C4-2B (cell line): ENCODE measurements around the gene AGMAT.
"Not testable (repeated sequence)": the region's sequence is repeated elsewhere in the genome, so short reads cannot be mapped to it uniquely, and the experiment has no call there.

Source experiments
- H3K27ac ChIP-seq: fragments of 450-650 bp; 2 replicates; pipeline ENCODE4 v1.5.1; 2017
- ZFX ChIP-seq: fragments of 450-650 bp; IDR thresholded peaks from 2 replicates; pipeline ENCODE4 v1.6.1; 2017
- TF ChIP-seq, protein P1 (sequence below): fragments of 450-650 bp; conservative IDR thresholded peaks from 2 replicates; pipeline ENCODE4 v1.5.1; 2017; ENCODE audit warnings: mild to moderate bottlenecking

Gene AGMAT

DNA sequence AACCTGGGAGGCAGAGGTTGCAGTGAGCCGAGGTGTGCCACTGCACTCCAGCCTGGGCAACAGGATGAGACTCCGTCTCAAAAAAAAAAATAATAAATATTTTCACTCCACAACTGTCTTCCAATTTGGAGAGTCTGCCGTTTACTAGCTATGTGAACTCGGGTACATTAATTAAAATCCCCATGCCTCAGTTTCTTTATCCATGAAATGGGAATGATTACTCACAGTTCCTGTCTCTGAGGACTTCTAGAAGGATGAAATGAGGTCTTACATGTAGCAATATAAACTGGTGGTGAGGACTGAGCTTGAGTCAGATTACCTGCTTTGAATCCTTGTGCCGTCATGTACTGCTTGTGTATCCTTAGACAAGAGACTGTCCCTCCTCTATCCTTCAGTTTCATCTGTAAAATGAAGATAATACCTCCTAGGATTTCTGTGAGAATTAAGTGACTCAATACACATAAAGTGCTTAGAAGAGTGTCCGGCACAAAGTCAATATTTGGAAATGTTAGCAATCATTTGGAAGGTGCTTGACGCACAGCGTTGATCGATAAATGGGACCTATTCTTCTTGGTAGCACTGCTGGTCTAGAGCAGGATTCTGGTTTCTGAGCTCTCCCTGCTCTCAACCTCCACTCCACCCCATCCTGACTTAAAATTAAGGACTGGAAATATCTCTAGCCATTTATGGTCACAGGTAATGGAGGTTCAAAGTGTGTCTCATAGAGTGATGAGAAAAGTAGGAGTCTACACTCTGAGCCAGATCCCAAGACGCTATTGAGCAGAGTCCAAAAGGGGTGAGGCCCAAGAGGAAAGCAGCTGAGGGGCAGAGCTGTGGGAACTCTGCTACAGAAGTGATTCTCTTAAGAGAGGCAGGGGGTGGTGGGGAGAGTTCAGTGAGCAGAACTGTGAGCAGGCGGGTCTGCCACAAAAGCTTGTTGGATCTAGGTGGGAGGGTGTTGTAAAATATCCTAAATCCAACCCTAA lies 20.8 kb upstream of the AGMAT start:
- no peak overlapping the region for H3K27ac ChIP-seq
- TF ChIP-seq ZFX: no peak
- TF ChIP-seq, protein P1, sequence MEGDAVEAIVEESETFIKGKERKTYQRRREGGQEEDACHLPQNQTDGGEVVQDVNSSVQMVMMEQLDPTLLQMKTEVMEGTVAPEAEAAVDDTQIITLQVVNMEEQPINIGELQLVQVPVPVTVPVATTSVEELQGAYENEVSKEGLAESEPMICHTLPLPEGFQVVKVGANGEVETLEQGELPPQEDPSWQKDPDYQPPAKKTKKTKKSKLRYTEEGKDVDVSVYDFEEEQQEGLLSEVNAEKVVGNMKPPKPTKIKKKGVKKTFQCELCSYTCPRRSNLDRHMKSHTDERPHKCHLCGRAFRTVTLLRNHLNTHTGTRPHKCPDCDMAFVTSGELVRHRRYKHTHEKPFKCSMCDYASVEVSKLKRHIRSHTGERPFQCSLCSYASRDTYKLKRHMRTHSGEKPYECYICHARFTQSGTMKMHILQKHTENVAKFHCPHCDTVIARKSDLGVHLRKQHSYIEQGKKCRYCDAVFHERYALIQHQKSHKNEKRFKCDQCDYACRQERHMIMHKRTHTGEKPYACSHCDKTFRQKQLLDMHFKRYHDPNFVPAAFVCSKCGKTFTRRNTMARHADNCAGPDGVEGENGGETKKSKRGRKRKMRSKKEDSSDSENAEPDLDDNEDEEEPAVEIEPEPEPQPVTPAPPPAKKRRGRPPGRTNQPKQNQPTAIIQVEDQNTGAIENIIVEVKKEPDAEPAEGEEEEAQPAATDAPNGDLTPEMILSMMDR: no peak

DNA sequence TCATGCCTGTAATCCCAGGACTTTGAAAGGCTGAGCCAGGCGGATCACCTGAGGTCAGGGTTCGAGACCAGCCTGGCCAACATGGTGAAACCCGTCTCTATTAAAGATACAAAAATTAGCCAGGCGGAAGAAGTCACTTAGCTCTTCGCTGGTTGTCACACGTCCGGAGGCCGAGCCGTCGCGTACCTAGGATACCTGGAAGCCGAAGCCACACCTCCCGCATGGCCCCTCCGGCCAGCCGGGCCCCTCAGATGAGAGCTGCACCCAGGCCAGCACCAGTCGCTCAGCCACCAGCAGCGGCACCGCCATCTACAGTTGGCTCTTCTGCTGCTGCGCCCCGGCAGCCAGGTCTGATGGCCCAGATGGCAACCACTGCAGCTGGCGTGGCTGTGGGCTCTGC lies 19.5 kb upstream of the AGMAT start:
- H3K27ac ChIP-seq: not testable (repeated sequence)

DNA sequence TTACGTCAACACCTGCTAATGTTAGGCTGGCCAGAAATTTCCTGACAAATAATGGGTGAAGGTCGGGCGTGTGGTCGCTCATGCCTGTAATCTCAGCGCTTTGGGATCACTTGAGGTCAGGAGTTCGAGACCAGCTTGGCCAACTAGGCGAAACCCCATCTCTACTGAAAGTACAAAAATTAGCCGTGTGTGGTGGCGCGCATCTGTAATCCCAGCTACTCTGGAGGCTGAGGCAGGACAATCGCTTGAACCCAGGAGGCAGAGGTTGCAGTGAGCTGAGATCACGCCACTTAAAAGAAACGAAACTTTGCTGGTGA lies 19.1 kb upstream of the AGMAT start:
- H3K27ac ChIP-seq: not testable (repeated sequence)

DNA sequence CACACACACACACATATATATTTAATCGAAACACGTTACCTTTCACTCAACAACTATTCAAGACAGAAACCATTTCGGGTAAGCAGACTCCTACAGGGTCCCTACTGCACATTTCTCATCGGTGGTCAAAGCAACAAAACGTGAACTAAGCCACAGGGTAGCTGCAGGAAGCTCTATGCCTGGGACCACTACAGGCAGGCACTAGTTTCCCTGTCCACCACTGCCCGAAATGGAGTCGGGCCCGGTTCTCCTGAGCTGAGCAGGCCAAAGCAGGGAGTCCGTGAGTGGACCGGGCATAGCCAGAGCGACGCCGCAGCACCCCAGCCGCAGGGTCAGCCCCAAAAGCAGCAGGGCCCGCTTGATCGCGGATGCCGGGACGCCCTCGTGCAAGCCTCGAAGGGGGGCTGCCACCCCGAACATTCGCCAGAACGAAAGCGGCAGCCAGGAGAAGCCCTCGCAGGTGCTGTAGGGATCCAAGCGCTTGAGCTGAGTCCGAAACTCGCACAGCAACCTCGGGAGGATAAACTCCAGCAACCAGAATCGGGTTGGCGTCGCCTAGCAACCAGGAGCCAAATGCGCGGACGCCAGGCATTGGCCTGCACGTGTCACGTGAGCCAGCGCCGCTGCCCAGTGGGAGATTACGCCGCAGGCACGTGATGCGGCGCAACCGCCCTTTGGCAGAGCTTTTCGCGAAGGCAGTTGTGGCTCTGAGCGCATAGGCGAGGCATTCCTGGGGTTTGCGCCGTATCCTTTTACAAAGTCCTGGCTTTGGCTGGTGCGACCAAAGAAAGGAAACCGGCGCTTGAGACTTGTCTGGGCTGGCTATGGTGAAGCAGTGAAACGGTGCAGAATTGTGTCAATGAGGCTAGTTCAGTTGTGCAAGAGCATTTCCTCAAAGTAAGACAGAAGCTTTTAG lies 18.5 kb upstream of the AGMAT start:
- no peak for TF ChIP-seq ZFX
- TF ChIP-seq, protein P1: no peak
- H3K27ac ChIP-seq: peak overlapping the region; percentile 41; the same call in 1 of the 2 replicates

DNA sequence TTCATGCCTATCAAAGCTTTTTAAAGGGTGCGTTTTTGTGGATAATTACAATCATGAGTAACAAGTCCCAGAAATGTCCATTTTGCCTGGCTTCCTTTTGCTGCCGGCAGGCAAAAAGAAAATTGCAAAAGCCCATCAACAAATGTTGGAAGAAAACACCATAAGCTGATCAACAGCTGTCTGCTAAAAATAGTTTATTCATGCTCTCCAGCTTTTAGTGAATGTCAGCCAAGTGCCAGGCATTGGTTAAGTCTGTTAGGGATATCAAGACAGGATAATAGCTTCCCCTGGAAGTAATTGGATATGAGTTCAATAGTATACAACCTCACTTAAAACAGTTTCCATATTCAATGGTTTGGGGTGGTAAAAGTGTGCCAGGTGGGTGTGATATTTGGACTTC lies 13.6 kb upstream of the AGMAT start:
- TF ChIP-seq, protein P1: no peak
- no peak for TF ChIP-seq ZFX
- H3K27ac ChIP-seq: no peak overlapping the region

DNA sequence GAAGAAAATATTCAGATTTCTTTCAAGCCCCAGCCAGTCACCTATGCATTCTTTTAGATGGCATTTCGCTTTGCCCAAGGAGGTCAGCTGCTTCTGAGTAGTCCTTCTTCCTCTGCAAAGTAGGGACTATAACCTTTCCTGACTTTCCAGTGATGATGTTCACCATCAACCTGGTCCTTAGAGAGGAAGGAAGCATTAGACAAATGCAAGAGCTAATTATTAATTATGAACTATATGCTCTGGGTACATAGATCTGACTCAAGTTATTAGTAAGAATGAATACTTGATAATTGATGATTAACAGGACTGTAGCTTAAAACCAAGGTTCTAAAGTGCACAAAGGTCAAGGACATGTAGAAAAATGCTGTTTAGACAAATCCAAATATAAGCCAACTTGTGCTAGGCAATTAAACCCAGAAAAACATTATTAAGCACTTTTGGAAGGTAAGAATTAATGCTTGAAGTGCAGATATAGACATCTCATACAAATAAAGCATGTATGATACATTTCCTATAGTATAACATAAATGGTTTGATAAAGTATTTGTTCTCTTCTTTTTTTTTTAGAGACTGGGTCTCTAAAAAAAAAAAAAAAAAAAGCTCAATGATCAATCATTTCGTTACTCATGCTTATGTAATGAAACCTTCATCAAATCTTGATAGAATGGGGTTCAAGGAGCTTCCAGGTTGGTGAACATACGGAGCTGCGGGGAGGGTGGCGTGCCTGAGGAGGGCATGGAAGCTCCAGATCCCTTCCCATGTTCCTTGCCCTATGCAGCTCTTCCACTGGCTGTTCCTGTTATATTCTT lies 11.2 kb upstream of the AGMAT start:
- H3K27ac ChIP-seq: no peak overlapping the region
- TF ChIP-seq ZFX: no peak
- TF ChIP-seq, protein P1: no peak

DNA sequence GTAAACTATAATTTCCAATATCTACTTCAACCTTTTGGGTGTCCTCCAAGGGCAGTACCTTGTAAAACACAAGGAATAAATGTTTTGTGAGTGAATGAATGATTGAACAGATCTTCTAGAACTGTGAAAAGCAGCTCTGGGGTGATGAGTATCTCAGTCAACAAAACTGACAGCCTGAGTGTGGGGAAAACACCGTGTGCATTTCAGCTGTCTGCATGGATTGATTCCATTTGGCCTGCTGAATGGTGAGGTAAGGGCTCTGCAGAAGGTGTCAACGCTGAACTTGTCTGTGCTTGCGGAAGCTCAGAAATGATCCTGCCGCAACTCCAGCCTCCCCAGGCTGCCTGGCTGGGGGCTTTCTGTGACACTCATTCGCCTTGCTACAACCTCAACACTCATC lies 7.4 kb upstream of the AGMAT start:
- TF ChIP-seq, protein P1: no peak
- TF ChIP-seq ZFX: no peak
- H3K27ac ChIP-seq: no peak overlapping the region
